IMR-90 (cell line): ENCODE results near the gene ROPN1B. TPM values are rescaled to one million over a fixed set of nuclear protein-coding genes. Genes with fewer than 3 reads are reported as not detected.

Experiments
- ATAC-seq: fragments of 200-7000 bp; cut with Tn5 transposase; 2 replicates; pipeline ENCODE4 v1.9.1; 2020; ENCODE audit warnings: low read depth, mild to moderate bottlenecking, moderate library complexity
- BruUV-seq: library from RNA; stranded (reverse); fragments of 400-500 nt; replicated peaks from 2 replicates; lab custom pipeline; 2021; lab: Mats Ljungman, UMichigan
- CTCF ChIA-PET: fragments of 300-600 bp; formaldehyde crosslinking; extraction: SDS; loops from one replicate; lab custom pipeline; 2021; ENCODE audit warnings: antibody characterized with exemption; lab: Yijun Ruan, JAX
- POLR2A ChIA-PET: fragments of 300-600 bp; sonication (Branson Sonifier 250); formaldehyde crosslinking; loops from one replicate; lab custom pipeline; 2022; ENCODE audit warnings: antibody characterized with exemption; ENCODE audit not compliant: unreplicated experiment; lab: Charles Lee
- DNase-seq: peaks from one replicate; pipeline ENCODE4 v3.0.0; 2013
- H2AFZ ChIP-seq: replicated peaks from 2 replicates; pipeline ENCODE3; 2013; ENCODE audit warnings: low read length, mild to moderate bottlenecking; ENCODE audit not compliant: poor library complexity
- H2AK5ac ChIP-seq: 2 replicates; pipeline ENCODE4 v1.6.1; 2013; ENCODE audit warnings: low read depth, low read length, inconsistent platforms
- H2AK9ac ChIP-seq: replicated peaks from 2 replicates; pipeline ENCODE3; 2013; ENCODE audit warnings: mild to moderate bottlenecking, low read depth, low read length, moderate library complexity; ENCODE audit not compliant: poor library complexity
- H2BK120ac ChIP-seq: 2 replicates; pipeline ENCODE4 v1.6.1; 2013; ENCODE audit warnings: low read depth, low read length, inconsistent platforms
- H2BK15ac ChIP-seq: 3 replicates; pipeline ENCODE4 v1.6.1; 2013; ENCODE audit warnings: low read depth, low read length, inconsistent platforms
- H2BK20ac ChIP-seq: 2 replicates; pipeline ENCODE4 v1.6.1; 2013; ENCODE audit warnings: low read depth, mild to moderate bottlenecking, inconsistent platforms, low read length, moderate library complexity
- H2BK5ac ChIP-seq: 2 replicates; pipeline ENCODE4 v1.6.1; 2013; ENCODE audit warnings: mild to moderate bottlenecking, low read depth, low read length, inconsistent platforms; ENCODE audit not compliant: poor library complexity, severe bottlenecking
- H3K14ac ChIP-seq: replicated peaks from 2 replicates; pipeline ENCODE4 v1.6.1; 2013; ENCODE audit warnings: low read depth, low read length, inconsistent platforms
- H3K18ac ChIP-seq: 2 replicates; pipeline ENCODE4 v1.6.1; 2013; ENCODE audit warnings: low read depth, low read length, control low read depth
- H3K23ac ChIP-seq: 2 replicates; pipeline ENCODE4 v1.6.1; 2013; ENCODE audit warnings: low read depth, low read length, inconsistent platforms
- H3K27ac ChIP-seq: 2 replicates; pipeline ENCODE4 v1.5.1; 2013; ENCODE audit warnings: mild to moderate bottlenecking, control low read depth, low read length; ENCODE audit not compliant: insufficient read depth
- H3K27me3 ChIP-seq: 2 replicates; pipeline ENCODE4 v1.6.1; 2013; ENCODE audit warnings: low read length; ENCODE audit not compliant: control insufficient read depth, insufficient read depth
- H3K36me3 ChIP-seq: 2 replicates; pipeline ENCODE4 v1.6.1; 2013; ENCODE audit warnings: low read length, mixed read lengths; ENCODE audit not compliant: control insufficient read depth, insufficient read depth
- H3K4ac ChIP-seq: 2 replicates; pipeline ENCODE4 v1.6.1; 2013; ENCODE audit warnings: low read depth, low read length, inconsistent platforms
- H3K4me1 ChIP-seq: 2 replicates; pipeline ENCODE4 v1.6.1; 2013; ENCODE audit warnings: low read length, mixed read lengths; ENCODE audit not compliant: control insufficient read depth, insufficient read depth
- H3K4me2 ChIP-seq: 2 replicates; pipeline ENCODE4 v1.6.1; 2013; ENCODE audit warnings: low read depth, mild to moderate bottlenecking, control low read depth, low read length, moderate library complexity
- H3K4me3 ChIP-seq: 2 replicates; pipeline ENCODE4 v1.5.1; 2013; ENCODE audit warnings: low read depth, mild to moderate bottlenecking, control low read depth, low read length, moderate library complexity; ENCODE audit not compliant: insufficient read depth
- H3K56ac ChIP-seq: 2 replicates; pipeline ENCODE4 v1.6.1; 2013; ENCODE audit warnings: low read length, inconsistent platforms; ENCODE audit not compliant: insufficient read depth; ENCODE audit errors: extremely low read depth
- H3K79me1 ChIP-seq, 2 experiments: 2 replicates each; pipeline ENCODE4 v1.6.1; 2013; ENCODE audit warnings: low read length in 2 of 2, inconsistent platforms in 1 of 2, low read depth in 1 of 2
- H3K9ac ChIP-seq: 2 replicates; pipeline ENCODE4 v1.6.1; 2013; ENCODE audit warnings: low read depth, low read length, control low read depth
- H3K9me1 ChIP-seq: 2 replicates; pipeline ENCODE4 v1.6.1; 2013; ENCODE audit warnings: low read length, inconsistent platforms; ENCODE audit not compliant: insufficient read depth
- H3K9me3 ChIP-seq: 2 replicates; pipeline ENCODE4 v1.6.1; 2013; ENCODE audit warnings: low read length; ENCODE audit not compliant: control insufficient read depth, insufficient read depth
- H4K20me1 ChIP-seq: 2 replicates; pipeline ENCODE4 v1.6.1; 2013; ENCODE audit warnings: low read length, inconsistent platforms; ENCODE audit not compliant: insufficient read depth
- H4K5ac ChIP-seq: 2 replicates; pipeline ENCODE4 v1.6.1; 2013; ENCODE audit warnings: mild to moderate bottlenecking, low read depth, low read length, control low read depth
- H4K8ac ChIP-seq, 2 experiments: 2 replicates each; pipeline ENCODE4 v1.6.1; 2013; ENCODE audit warnings: low read depth in 2 of 2, low read length in 2 of 2, control low read depth in 1 of 2, inconsistent platforms in 1 of 2
- H4K91ac ChIP-seq: 2 replicates; pipeline ENCODE4 v1.6.1; 2013; ENCODE audit warnings: low read depth, low read length, inconsistent platforms; ENCODE audit not compliant: insufficient read depth
- BHLHE40 ChIP-seq: fragments of 150-350 bp; IDR thresholded peaks from 2 replicates; pipeline ENCODE4 v1.6.1; 2016; ENCODE audit warnings: mild to moderate bottlenecking, low read depth, low read length
- CTCF ChIP-seq: conservative IDR thresholded peaks from 2 replicates; pipeline ENCODE4 v1.5.1; 2012; ENCODE audit warnings: mild to moderate bottlenecking, low read depth, low read length, improper control_type of control experiment
- RFX5 ChIP-seq: IDR thresholded peaks from 2 replicates; pipeline ENCODE4 v1.8.0; 2012; ENCODE audit warnings: low read depth, mild to moderate bottlenecking, low read length, moderate library complexity
- USF2 ChIP-seq: fragments of 150-350 bp; IDR thresholded peaks from 2 replicates; pipeline ENCODE4 v1.6.1; 2017; ENCODE audit warnings: mild to moderate bottlenecking, antibody characterized with exemption, low read length, low read depth
- WGBS, 2 experiments: methylation state at CpG; one replicate each; pipeline versions ENCODE4 v1.1.5 to v1.1.7; 2013; ENCODE audit warnings: missing lambda C conversion rate in 2 of 2; ENCODE audit not compliant: insufficient read length in 1 of 2; ENCODE audit errors: extremely low coverage in 2 of 2; 5-methylcytosine and 5-hydroxymethylcytosine counted together
- dilution Hi-C: fragments of 300-500 bp; cut with HindIII; formaldehyde crosslinking; loops from one replicate; pipeline ENCODE4 v1.14.3; 2018; ENCODE audit warnings: low sequenced_read_pairs; ENCODE audit not compliant: unreplicated experiment
- in situ Hi-C: fragments of 300-500 bp; cut with MboI; formaldehyde crosslinking; loops from 3 replicates; pipeline ENCODE4 v1.14.3; 2019; ENCODE audit warnings: low sequenced_read_pairs, inconsistent platforms, mixed read lengths
- intact Hi-C: fragments of 100-400 bp; cut with micrococcal nuclease; formaldehyde crosslinking; loops from 2 replicates; pipeline ENCODE4 v1.10.0; 2022
- polyA plus RNA-seq, 3 experiments: library from polyadenylated mRNA; depleted of rRNA; stranded (reverse); fragments of >200 nt; gene quantifications; 2 replicates each; pipeline ENCODE4 v1.2.3, GENCODE V29; 2012; ENCODE audit warnings: low replicate concordance in 1 of 3
- total RNA-seq: library from RNA; depleted of rRNA; stranded (reverse); fragments of >200 nt; gene quantifications from 2 replicates; pipeline ENCODE4 v1.2.3, GENCODE V29; 2012

ROPN1B gene
- total and polyA plus RNA-seq, 2 of the 4 experiments (the other 2 are of a cell fraction), result not detected

GRCh38 chr3:126024049-126024854 is 55.3 kb downstream of the ROPN1B start:
- 100% methylated on average over 2 of the region's 9 CpGs; no CpG with 5 or more reads in 1 of the 2 experiments for WGBS, 2 experiments
- in situ Hi-C loops, result no loop called here
- no peak overlapping the region for H4K91ac ChIP-seq
- no peak overlapping the region for H3K18ac ChIP-seq
- no peaks in the 10 kb centered on the region for H3K27me3 ChIP-seq
- no peak overlapping the region for H3K4ac ChIP-seq
- no peak overlapping the region for H2BK120ac ChIP-seq
- no peaks in the 10 kb centered on the region for H4K20me1 ChIP-seq
- H3K9me1 ChIP-seq, result no peaks in the 10 kb centered on the region
- H3K9me3 ChIP-seq, result peaks cover 7% of the 10 kb centered on the region
- no peak overlapping the region for H2AK5ac ChIP-seq
- BruUV-seq, result no TSS peak
- no peak overlapping the region for H2BK20ac ChIP-seq
- CTCF ChIA-PET, result no interaction called here
- H3K27ac ChIP-seq, result no peak overlapping the region
- H4K5ac ChIP-seq, result no peak overlapping the region
- H3K14ac ChIP-seq, result no peak overlapping the region
- H3K79me1 ChIP-seq, result no peaks in the 10 kb centered on the region
- no peak overlapping the region for H2AFZ ChIP-seq
- POLR2A ChIA-PET, result no interaction called here
- H2BK5ac ChIP-seq, result no peak overlapping the region
- intact Hi-C loops, result no loop called here
- no peak overlapping the region for H4K8ac ChIP-seq
- H3K9ac ChIP-seq, result no peak overlapping the region
- DNase-seq (no peak), ATAC-seq (no peak)
- no peaks in the 10 kb centered on the region for H3K4me1 ChIP-seq
- no peaks in the 10 kb centered on the region; the same call in 1 of the 2 replicates for H3K36me3 ChIP-seq
- no peak overlapping the region for H3K23ac ChIP-seq
- TF ChIP-seq RFX5 (no peak), CTCF (no peak), USF2 (no peak), BHLHE40 (no peak)
- H2BK15ac ChIP-seq, result no peak overlapping the region
- no peak overlapping the region for H3K4me3 ChIP-seq
- no peak overlapping the region for H3K56ac ChIP-seq
- H2AK9ac ChIP-seq, result no peak overlapping the region
- dilution Hi-C loops, result no loop called here
- H3K4me2 ChIP-seq, result no peak overlapping the region
